ENCODE results near the gene DUSP22.

GRCh38 chr6:337805-338368, 45.6 kb downstream of the DUSP22 start:
- no peak for TF ChIP-seq CTCF (IDR thresholded peaks at IDR 0.05)
- TF ChIP-seq, protein P1, sequence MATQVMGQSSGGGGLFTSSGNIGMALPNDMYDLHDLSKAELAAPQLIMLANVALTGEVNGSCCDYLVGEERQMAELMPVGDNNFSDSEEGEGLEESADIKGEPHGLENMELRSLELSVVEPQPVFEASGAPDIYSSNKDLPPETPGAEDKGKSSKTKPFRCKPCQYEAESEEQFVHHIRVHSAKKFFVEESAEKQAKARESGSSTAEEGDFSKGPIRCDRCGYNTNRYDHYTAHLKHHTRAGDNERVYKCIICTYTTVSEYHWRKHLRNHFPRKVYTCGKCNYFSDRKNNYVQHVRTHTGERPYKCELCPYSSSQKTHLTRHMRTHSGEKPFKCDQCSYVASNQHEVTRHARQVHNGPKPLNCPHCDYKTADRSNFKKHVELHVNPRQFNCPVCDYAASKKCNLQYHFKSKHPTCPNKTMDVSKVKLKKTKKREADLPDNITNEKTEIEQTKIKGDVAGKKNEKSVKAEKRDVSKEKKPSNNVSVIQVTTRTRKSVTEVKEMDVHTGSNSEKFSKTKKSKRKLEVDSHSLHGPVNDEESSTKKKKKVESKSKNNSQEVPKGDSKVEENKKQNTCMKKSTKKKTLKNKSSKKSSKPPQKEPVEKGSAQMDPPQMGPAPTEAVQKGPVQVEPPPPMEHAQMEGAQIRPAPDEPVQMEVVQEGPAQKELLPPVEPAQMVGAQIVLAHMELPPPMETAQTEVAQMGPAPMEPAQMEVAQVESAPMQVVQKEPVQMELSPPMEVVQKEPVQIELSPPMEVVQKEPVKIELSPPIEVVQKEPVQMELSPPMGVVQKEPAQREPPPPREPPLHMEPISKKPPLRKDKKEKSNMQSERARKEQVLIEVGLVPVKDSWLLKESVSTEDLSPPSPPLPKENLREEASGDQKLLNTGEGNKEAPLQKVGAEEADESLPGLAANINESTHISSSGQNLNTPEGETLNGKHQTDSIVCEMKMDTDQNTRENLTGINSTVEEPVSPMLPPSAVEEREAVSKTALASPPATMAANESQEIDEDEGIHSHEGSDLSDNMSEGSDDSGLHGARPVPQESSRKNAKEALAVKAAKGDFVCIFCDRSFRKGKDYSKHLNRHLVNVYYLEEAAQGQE (IDR thresholded peaks at IDR 0.05; ENCODE audit: low read depth, low read length) = no peak
- TF ChIP-seq FOXJ3 (CRISPR knock-in tag; IDR thresholded peaks at IDR 0.05) = no peak
- TF ChIP-seq SMC3 (IDR thresholded peaks at IDR 0.05; ENCODE audit: low read depth, low read length) = no peak
- TF ChIP-seq SIN3A (IDR thresholded peaks at IDR 0.05; ENCODE audit: borderline replicate concordance, low read depth, low read length) = no peak
- TF ChIP-seq RXRA (IDR thresholded peaks at IDR 0.05; ENCODE audit: borderline replicate concordance, low read depth) = no peak
- TF ChIP-seq MXI1 (IDR thresholded peaks at IDR 0.05; ENCODE audit: low read depth, low read length) = no peak
- no peak for TF ChIP-seq TAF1 (IDR thresholded peaks at IDR 0.05; ENCODE audit: borderline replicate concordance, low read depth, low read length)
- TF ChIP-seq POLR2AphosphoS5 (IDR thresholded peaks at IDR 0.05; ENCODE audit: low read depth, low read length) = no peak
- no peak for TF ChIP-seq RAD21 (IDR thresholded peaks at IDR 0.05; ENCODE audit: low read length)
- TF ChIP-seq EP300 (IDR thresholded peaks at IDR 0.05; ENCODE audit: borderline replicate concordance in 1 of 2, low read depth in 1 of 2, low read length in 1 of 2) = no peak
- TF ChIP-seq, protein P2, sequence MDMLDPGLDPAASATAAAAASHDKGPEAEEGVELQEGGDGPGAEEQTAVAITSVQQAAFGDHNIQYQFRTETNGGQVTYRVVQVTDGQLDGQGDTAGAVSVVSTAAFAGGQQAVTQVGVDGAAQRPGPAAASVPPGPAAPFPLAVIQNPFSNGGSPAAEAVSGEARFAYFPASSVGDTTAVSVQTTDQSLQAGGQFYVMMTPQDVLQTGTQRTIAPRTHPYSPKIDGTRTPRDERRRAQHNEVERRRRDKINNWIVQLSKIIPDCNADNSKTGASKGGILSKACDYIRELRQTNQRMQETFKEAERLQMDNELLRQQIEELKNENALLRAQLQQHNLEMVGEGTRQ (IDR thresholded peaks at IDR 0.05; ENCODE audit: borderline replicate concordance, low read depth, low read length) = no peak
- TF ChIP-seq YY1 (IDR thresholded peaks at IDR 0.05; ENCODE audit: low read depth) = no peak
- TF ChIP-seq, protein P3, sequence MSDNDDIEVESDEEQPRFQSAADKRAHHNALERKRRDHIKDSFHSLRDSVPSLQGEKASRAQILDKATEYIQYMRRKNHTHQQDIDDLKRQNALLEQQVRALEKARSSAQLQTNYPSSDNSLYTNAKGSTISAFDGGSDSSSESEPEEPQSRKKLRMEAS (IDR thresholded peaks at IDR 0.05; ENCODE audit: low read depth) = no peak
